Parathyroid adenoma (tissue), 2 donors: ENCODE data around the gene HLA-C.

ENCODE experiments used
- H2AFZ ChIP-seq: fragments of 300-600 bp; sonication (generic); one replicate; pipeline ENCODE4 v1.7.0; 2017; ENCODE audit warnings: antibody characterized with exemption, mild to moderate bottlenecking
- H3K27ac ChIP-seq: fragments of 300-600 bp; sonication (generic); one replicate; pipeline ENCODE4 v1.7.0; 2017
- H3K27me3 ChIP-seq: fragments of 300-600 bp; sonication (generic); one replicate; pipeline ENCODE4 v1.7.0; 2017; ENCODE audit warnings: low read length; ENCODE audit not compliant: control insufficient read depth, insufficient read depth
- H3K36me3 ChIP-seq: fragments of 300-600 bp; sonication (generic); one replicate; pipeline ENCODE4 v1.7.0; 2017; ENCODE audit warnings: low read length; ENCODE audit not compliant: control insufficient read depth, insufficient read depth
- H3K4me1 ChIP-seq: fragments of 300-600 bp; sonication (generic); one replicate; pipeline ENCODE4 v1.7.0; 2017; ENCODE audit warnings: control low read depth
- H3K4me2 ChIP-seq: fragments of 300-600 bp; sonication (generic); one replicate; pipeline ENCODE4 v1.7.0; 2017; ENCODE audit warnings: low read length
- H3K4me3 ChIP-seq: fragments of 300-600 bp; sonication (generic); one replicate; pipeline ENCODE4 v1.7.0; 2017; ENCODE audit warnings: low read depth, low read length
- H3K79me2 ChIP-seq: fragments of 300-600 bp; sonication (generic); one replicate; pipeline ENCODE4 v1.7.0; 2017; ENCODE audit warnings: control low read depth
- H3K9ac ChIP-seq: fragments of 300-600 bp; sonication (generic); one replicate; pipeline ENCODE4 v1.7.0; 2017; ENCODE audit warnings: mild to moderate bottlenecking
- H3K9me3 ChIP-seq: fragments of 300-600 bp; sonication (generic); one replicate; pipeline ENCODE4 v1.7.0; 2017; ENCODE audit warnings: low read length; ENCODE audit not compliant: control insufficient read depth
- TF ChIP-seq, protein P1 (sequence below): fragments of 300-600 bp; sonication (generic); IDR thresholded peaks from one replicate; pipeline ENCODE4 v1.7.0; 2017; ENCODE audit warnings: antibody characterized with exemption, mild to moderate bottlenecking
- donor health status: primary hyperparathyroidism.

Gene HLA-C

DNA sequence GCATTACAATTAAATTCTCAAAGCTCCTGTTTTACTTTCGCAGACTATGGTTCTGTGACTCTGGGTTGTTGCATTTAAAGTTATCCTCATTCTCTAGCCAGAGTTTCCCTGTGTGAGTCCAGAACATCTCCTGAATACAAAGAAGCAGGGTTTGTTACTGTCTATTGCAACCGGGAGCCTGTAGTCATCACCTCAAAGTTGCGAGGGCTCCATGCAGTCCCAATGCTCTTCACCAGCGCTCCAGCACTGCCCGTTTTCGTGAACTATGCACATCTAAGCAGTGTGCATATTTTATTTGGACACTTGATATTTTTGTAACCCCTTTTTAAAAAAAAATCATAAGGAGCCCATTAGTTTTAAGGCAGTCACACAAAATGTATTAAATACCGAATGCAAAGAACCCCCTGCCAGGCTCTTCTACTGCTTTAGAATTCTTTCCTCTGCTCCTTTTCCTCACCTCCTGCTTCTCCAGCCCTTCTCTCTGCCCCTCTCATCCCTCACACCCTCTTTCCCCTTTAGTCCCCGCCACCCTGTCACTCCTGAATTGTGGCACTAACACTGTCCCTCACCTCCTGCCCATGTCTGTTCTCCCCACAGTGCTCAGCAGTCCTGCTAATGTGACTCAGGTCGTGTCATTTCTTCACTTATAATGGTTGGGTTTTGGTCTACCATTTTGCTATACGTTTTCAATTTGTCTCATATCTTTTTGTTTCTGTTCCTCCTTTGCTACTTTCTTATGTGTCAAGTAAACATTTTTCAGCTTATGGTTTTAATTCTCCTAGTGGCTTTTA is 1.1 kb upstream of the HLA-C start:
- Histone ChIP-seq H3K4me3 (peak overlapping the region; percentile 81), H3K9ac (no peak overlapping the region), H3K4me2 (peak overlapping the region; percentile 83), H3K36me3 (no peaks in the 10 kb centered on the region), H3K9me3 (no peaks in the 10 kb centered on the region), H3K79me2 (no peaks in the 10 kb centered on the region), H3K27ac (peak overlapping the region; percentile 78), H3K4me1 (no peaks in the 10 kb centered on the region), H3K27me3 (no peaks in the 10 kb centered on the region), H2AFZ (peak overlapping the region; percentile 83)
- TF ChIP-seq, protein P1, sequence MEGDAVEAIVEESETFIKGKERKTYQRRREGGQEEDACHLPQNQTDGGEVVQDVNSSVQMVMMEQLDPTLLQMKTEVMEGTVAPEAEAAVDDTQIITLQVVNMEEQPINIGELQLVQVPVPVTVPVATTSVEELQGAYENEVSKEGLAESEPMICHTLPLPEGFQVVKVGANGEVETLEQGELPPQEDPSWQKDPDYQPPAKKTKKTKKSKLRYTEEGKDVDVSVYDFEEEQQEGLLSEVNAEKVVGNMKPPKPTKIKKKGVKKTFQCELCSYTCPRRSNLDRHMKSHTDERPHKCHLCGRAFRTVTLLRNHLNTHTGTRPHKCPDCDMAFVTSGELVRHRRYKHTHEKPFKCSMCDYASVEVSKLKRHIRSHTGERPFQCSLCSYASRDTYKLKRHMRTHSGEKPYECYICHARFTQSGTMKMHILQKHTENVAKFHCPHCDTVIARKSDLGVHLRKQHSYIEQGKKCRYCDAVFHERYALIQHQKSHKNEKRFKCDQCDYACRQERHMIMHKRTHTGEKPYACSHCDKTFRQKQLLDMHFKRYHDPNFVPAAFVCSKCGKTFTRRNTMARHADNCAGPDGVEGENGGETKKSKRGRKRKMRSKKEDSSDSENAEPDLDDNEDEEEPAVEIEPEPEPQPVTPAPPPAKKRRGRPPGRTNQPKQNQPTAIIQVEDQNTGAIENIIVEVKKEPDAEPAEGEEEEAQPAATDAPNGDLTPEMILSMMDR: no peak

DNA sequence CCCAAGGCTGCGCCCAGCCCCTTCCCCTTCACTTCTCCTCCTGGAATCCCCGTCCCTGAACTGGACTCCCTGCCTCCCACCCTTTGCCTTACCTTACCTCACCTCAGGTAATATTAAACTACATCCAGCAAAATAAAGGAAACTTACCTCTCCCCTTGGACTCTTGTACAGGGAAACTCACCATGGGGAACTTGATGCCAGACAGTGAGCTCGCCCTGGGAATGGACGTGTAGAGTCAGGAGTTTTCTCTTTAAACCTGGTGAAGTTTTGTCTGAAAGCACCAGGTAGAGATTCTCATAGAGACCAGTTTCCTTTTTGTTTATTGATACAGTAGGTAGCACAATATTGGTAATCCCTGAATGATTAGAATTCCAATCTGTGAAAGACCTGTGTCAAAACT is 544 bp upstream of the HLA-C start:
- H3K27me3 ChIP-seq: no peaks in the 10 kb centered on the region
- H3K9me3 ChIP-seq: no peaks in the 10 kb centered on the region
- no peaks in the 10 kb centered on the region for H3K79me2 ChIP-seq
- no peak overlapping the region for H3K9ac ChIP-seq
- no peaks in the 10 kb centered on the region for H3K4me1 ChIP-seq
- TF ChIP-seq, protein P1: no peak
- H3K27ac ChIP-seq: peak overlapping the region; percentile 78
- peak overlapping the region; percentile 81 for H3K4me3 ChIP-seq
- peak overlapping the region; percentile 83 for H2AFZ ChIP-seq
- H3K4me2 ChIP-seq: peak overlapping the region; percentile 83
- H3K36me3 ChIP-seq: no peaks in the 10 kb centered on the region

DNA sequence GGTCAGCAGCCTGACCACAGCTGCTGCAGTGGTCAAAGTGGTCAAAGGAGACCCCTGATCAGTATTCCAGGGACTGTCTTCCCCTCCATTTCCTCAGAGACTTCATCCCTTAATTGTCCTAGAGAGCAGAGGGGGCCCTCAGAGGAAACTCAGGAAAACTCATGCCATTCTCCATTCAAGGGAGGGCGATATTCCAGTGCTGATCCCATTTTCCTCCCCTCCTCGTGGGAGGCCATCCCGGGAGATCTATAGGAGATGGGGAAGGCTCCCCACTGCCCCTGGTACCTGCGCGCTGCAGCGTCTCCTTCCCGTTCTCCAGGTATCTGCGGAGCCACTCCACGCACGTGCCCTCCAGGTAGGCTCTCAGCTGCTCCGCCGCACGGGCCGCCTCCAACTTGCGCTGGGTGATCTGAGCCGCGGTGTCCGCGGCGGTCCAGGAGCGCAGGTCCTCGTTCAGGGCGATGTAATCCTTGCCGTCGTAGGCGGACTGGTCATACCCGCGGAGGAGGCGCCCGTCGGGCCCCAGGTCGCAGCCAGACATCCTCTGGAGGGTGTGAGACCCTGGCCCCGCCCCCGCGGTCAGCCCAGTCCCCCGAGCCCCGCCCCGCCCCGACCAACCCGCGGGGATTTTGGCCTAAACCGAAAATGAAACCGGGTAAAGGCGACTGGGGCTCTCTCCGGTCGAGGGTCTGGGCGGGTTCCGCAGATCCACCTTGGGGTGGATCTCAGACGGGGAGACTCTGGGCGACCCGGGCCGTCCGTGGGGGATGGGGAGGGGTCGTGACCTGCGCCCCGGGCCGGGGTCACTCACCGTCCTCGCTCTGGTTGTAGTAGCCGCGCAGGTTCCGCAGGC is 878 bp downstream of the HLA-C start:
- peak overlapping the region; percentile 81 for H3K4me3 ChIP-seq
- H3K36me3 ChIP-seq: no peaks in the 10 kb centered on the region
- H2AFZ ChIP-seq: peak overlapping the region; percentile 28
- H3K27ac ChIP-seq: peak overlapping the region; percentile 78
- H3K4me1 ChIP-seq: no peaks in the 10 kb centered on the region
- no peaks in the 10 kb centered on the region for H3K27me3 ChIP-seq
- H3K9ac ChIP-seq: no peak overlapping the region
- no peaks in the 10 kb centered on the region for H3K79me2 ChIP-seq
- TF ChIP-seq, protein P1: no peak
- H3K9me3 ChIP-seq: no peaks in the 10 kb centered on the region
- H3K4me2 ChIP-seq: peak overlapping the region; percentile 58

DNA sequence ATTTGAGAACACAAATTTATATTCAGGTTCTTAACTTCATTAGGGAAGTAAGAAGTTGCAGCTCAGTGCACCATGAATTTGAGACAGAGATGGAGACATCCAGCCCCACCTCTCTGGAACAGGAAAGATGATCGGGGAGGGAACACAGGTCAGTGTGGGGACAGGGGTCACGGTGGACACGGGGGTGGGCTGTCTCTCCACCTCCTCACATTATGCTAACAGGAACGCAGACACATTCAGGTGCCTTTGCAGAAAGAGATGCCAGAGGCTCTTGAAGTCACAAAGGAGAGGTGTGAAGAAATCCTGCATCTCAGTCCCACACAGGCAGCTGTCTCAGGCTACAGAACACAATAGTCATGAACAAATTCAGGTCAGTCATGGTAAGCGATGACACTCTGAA is 3.1 kb downstream of the HLA-C start:
- H3K36me3 ChIP-seq: no peaks in the 10 kb centered on the region
- H3K4me2 ChIP-seq: no peak overlapping the region
- H2AFZ ChIP-seq: no peak overlapping the region
- H3K4me3 ChIP-seq: no peak overlapping the region
- TF ChIP-seq, protein P1: no peak
- no peak overlapping the region for H3K27ac ChIP-seq
- H3K9me3 ChIP-seq: no peaks in the 10 kb centered on the region
- H3K79me2 ChIP-seq: no peaks in the 10 kb centered on the region
- H3K4me1 ChIP-seq: no peaks in the 10 kb centered on the region
- no peak overlapping the region for H3K9ac ChIP-seq
- H3K27me3 ChIP-seq: no peaks in the 10 kb centered on the region
